Ishikawa (cell line): ENCODE measurements around the gene SLC9A9.

ENCODE experiments used
- CEBPB ChIP-seq: IDR thresholded peaks from 2 replicates; pipeline ENCODE4 v1.6.1; 2012
- CREB1 ChIP-seq: IDR thresholded peaks from 2 replicates; pipeline ENCODE4 v1.6.1; 2012; ENCODE audit warnings: low read depth
- EGR1 ChIP-seq: IDR thresholded peaks from 2 replicates; pipeline ENCODE4 v1.6.1; 2012
- EP300 ChIP-seq: IDR thresholded peaks from 2 replicates; pipeline ENCODE4 v1.6.1; 2012; ENCODE audit warnings: borderline replicate concordance
- FOXM1 ChIP-seq: IDR thresholded peaks from 2 replicates; pipeline ENCODE4 v1.6.1; 2012; ENCODE audit warnings: low read depth, borderline replicate concordance
- MAX ChIP-seq: IDR thresholded peaks from 2 replicates; pipeline ENCODE4 v1.6.1; 2012
- NFIC ChIP-seq: IDR thresholded peaks from 2 replicates; pipeline ENCODE4 v1.6.1; 2012
- RAD21 ChIP-seq: IDR thresholded peaks from 2 replicates; pipeline ENCODE4 v1.6.1; 2012; ENCODE audit warnings: low read depth
- REST ChIP-seq: IDR thresholded peaks from 2 replicates; pipeline ENCODE4 v1.6.1; 2012; ENCODE audit warnings: low read depth, mild to moderate bottlenecking
- TAF1 ChIP-seq: IDR thresholded peaks from 2 replicates; pipeline ENCODE4 v1.6.1; 2012; ENCODE audit warnings: low read depth, mild to moderate bottlenecking
- TCF12 ChIP-seq: IDR thresholded peaks from 2 replicates; pipeline ENCODE4 v1.6.1; 2012; ENCODE audit warnings: low read depth
- TEAD4 ChIP-seq: IDR thresholded peaks from 2 replicates; pipeline ENCODE4 v1.6.1; 2012
- YY1 ChIP-seq: IDR thresholded peaks from 2 replicates; pipeline ENCODE4 v1.6.1; 2012; ENCODE audit warnings: low read depth
- ZBTB7A ChIP-seq: IDR thresholded peaks from 2 replicates; pipeline ENCODE4 v1.6.1; 2012; ENCODE audit warnings: low read depth
- TF ChIP-seq, protein P1 (sequence below): IDR thresholded peaks from 2 replicates; pipeline ENCODE4 v1.6.1; 2012

SLC9A9 gene

GRCh38 chr3:143427631-143428030 lies 420.6 kb downstream of the SLC9A9 start:
- TF ChIP-seq ZBTB7A (no peak), EGR1 (no peak), CEBPB (no peak), TEAD4 (no peak), EP300 (no peak), YY1 (no peak), TAF1 (no peak), NFIC (no peak), TCF12 (no peak), CREB1 (no peak), RAD21 (no peak), MAX (no peak), REST (no peak), FOXM1 (no peak)
- TF ChIP-seq, protein P1, sequence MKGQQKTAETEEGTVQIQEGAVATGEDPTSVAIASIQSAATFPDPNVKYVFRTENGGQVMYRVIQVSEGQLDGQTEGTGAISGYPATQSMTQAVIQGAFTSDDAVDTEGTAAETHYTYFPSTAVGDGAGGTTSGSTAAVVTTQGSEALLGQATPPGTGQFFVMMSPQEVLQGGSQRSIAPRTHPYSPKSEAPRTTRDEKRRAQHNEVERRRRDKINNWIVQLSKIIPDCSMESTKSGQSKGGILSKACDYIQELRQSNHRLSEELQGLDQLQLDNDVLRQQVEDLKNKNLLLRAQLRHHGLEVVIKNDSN = no peak

DNA sequence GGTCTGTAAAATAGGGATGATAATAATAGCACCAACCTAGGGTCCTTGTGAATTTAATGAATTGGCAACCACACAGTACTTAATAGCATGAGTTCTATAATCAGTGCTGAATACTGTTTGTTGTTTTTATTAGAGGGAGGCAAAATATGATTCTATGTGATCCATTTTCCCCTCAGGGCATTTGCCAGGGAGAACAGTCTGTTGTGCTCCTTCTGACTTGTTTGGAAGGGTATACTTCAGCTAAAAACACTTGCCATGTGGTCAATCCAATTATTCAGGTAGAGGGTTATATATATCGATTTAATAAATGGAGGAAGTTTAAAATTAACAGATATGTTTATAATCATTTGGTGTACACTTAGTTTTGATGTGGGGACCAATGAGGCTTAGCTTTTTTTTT lies 423.4 kb downstream of the SLC9A9 start:
- no peak for TF ChIP-seq NFIC
- TF ChIP-seq TCF12 = no peak
- TF ChIP-seq MAX = no peak
- TF ChIP-seq EGR1 = no peak
- no peak for TF ChIP-seq CREB1
- TF ChIP-seq RAD21 = no peak
- TF ChIP-seq, protein P1 = no peak
- TF ChIP-seq YY1 = no peak
- no peak for TF ChIP-seq CEBPB
- TF ChIP-seq EP300 = no peak
- no peak for TF ChIP-seq TAF1
- TF ChIP-seq ZBTB7A = no peak
- TF ChIP-seq FOXM1 = no peak
- no peak for TF ChIP-seq REST
- TF ChIP-seq TEAD4 = no peak

- TF ChIP-seq NFIC (no peak), MAX (no peak), TAF1 (no peak), YY1 (no peak), EGR1 (no peak), TEAD4 (no peak), CREB1 (no peak), FOXM1 (no peak), CEBPB (no peak), RAD21 (no peak), EP300 (no peak), REST (no peak), ZBTB7A (no peak)
- TF ChIP-seq, protein P1 = no peak
Measured at GRCh38 chr3:143421556-143421955, 426.7 kb downstream of the SLC9A9 start.

- TF ChIP-seq YY1 (no peak), TAF1 (no peak), MAX (no peak), REST (no peak)
- TF ChIP-seq, protein P1 = no peak
Measured at GRCh38 chr3:143419611-143420010, 428.7 kb downstream of the SLC9A9 start.
